Liver (tissue), 9 donors: ENCODE data around the gene GALNT10. TPM values are rescaled to one million over a fixed set of nuclear protein-coding genes. Genes with fewer than 3 reads are reported as not detected.
A peak's percentile ranks its signal among the peaks of the same experiment; 100 is the strongest.

ENCODE experiments used
- DNase-seq: peaks from one replicate; pipeline ENCODE4 v3.0.0-alpha.2; 2017; ENCODE audit warnings: low spot score
- H3K27ac ChIP-seq, 2 donors: one replicate each; pipeline ENCODE4 v1.7.0; 2013; ENCODE audit warnings: inconsistent platforms in 2 of 2, low read length in 2 of 2, control low read depth in 1 of 2, low read depth in 1 of 2, mild to moderate bottlenecking in 1 of 2
- H3K27me3 ChIP-seq, 4 donors: one replicate each; pipeline versions ENCODE4 v1.6.1 to v1.7.0; 2013; ENCODE audit warnings: low read length in 3 of 4, inconsistent platforms in 1 of 4, mild to moderate bottlenecking in 1 of 4, moderate library complexity in 1 of 4; ENCODE audit not compliant: control insufficient read depth in 4 of 4, insufficient read depth in 4 of 4
- H3K36me3 ChIP-seq, 4 donors: one replicate each; pipeline versions ENCODE4 v1.6.1 to v1.7.0; 2013; ENCODE audit warnings: low read length in 3 of 4, mild to moderate bottlenecking in 3 of 4, low read depth in 1 of 4, moderate library complexity in 1 of 4; ENCODE audit not compliant: control insufficient read depth in 4 of 4, insufficient read depth in 3 of 4
- H3K4me1 ChIP-seq, 4 donors: one replicate each; pipeline versions ENCODE4 v1.6.1 to v1.7.0; 2013; ENCODE audit warnings: low read length in 3 of 4, mild to moderate bottlenecking in 3 of 4, moderate library complexity in 1 of 4; ENCODE audit not compliant: control insufficient read depth in 4 of 4, insufficient read depth in 4 of 4
- H3K4me3 ChIP-seq, 3 donors: one replicate each; pipeline versions ENCODE4 v1.6.1 to v1.7.0; 2013; ENCODE audit warnings: low read length in 3 of 3, control low read depth in 1 of 3, low read depth in 1 of 3, mild to moderate bottlenecking in 1 of 3
- H3K9ac ChIP-seq, 2 donors: one replicate each; pipeline ENCODE4 v1.7.0; 2013; ENCODE audit warnings: low read length in 2 of 2, mild to moderate bottlenecking in 2 of 2, moderate library complexity in 2 of 2, control low read depth in 1 of 2, low read depth in 1 of 2
- H3K9me3 ChIP-seq, 4 donors: one replicate each; pipeline versions ENCODE4 v1.6.1 to v1.7.0; 2013; ENCODE audit warnings: low read length in 3 of 4; ENCODE audit not compliant: control insufficient read depth in 4 of 4
- ATF3 ChIP-seq: IDR thresholded peaks from 2 replicates; pipeline ENCODE4 v1.6.1; 2016; ENCODE audit warnings: antibody characterized with exemption
- CTCF ChIP-seq: fragments of 150-350 bp; IDR thresholded peaks from 2 replicates; pipeline ENCODE4 v1.5.1; 2017; ENCODE audit warnings: improper control_type of control experiment, low read depth, low read length; ENCODE audit not compliant: missing input control
- EGR1 ChIP-seq, 2 donors: IDR thresholded peaks; 2 replicates each; pipeline ENCODE4 v1.6.1; 2016 to 2018; ENCODE audit warnings: antibody characterized with exemption in 2 of 2, low read depth in 2 of 2
- FOXA1 ChIP-seq: IDR thresholded peaks from 2 replicates; pipeline ENCODE4 v1.6.1; 2016; ENCODE audit warnings: antibody characterized with exemption
- FOXA2 ChIP-seq: IDR thresholded peaks from 2 replicates; pipeline ENCODE4 v1.6.1; 2016; ENCODE audit warnings: antibody characterized with exemption
- GABPA ChIP-seq, 2 donors: IDR thresholded peaks in 1 of 2; conservative IDR thresholded peaks in 1 of 2; 2 replicates each; pipeline ENCODE4 v1.6.1; 2016; ENCODE audit warnings: antibody characterized with exemption in 2 of 2, mild to moderate bottlenecking in 1 of 2, moderate library complexity in 1 of 2
- HNF4A ChIP-seq, 2 donors: conservative IDR thresholded peaks; 2 replicates each; pipeline ENCODE4 v1.6.1; 2016; ENCODE audit warnings: antibody characterized with exemption in 2 of 2, mild to moderate bottlenecking in 2 of 2
- HNF4G ChIP-seq: IDR thresholded peaks from 2 replicates; pipeline ENCODE4 v1.6.1; 2016; ENCODE audit warnings: antibody characterized with exemption
- JUND ChIP-seq, 2 donors: IDR thresholded peaks; 2 replicates each; pipeline ENCODE4 v1.6.1; 2016; ENCODE audit warnings: antibody characterized with exemption in 2 of 2
- MAX ChIP-seq: IDR thresholded peaks from 2 replicates; pipeline ENCODE4 v1.6.1; 2016; ENCODE audit warnings: antibody characterized with exemption
- NR2F2 ChIP-seq: IDR thresholded peaks from 2 replicates; pipeline ENCODE4 v1.6.1; 2016; ENCODE audit warnings: antibody characterized with exemption
- RAD21 ChIP-seq, 2 donors: IDR thresholded peaks; 2 replicates each; pipeline ENCODE4 v1.6.1; 2016; ENCODE audit warnings: antibody characterized with exemption in 2 of 2, mild to moderate bottlenecking in 2 of 2
- REST ChIP-seq: IDR thresholded peaks from 2 replicates; pipeline ENCODE4 v1.6.1; 2016; ENCODE audit warnings: antibody characterized with exemption, mild to moderate bottlenecking
- RXRA ChIP-seq, 2 donors: IDR thresholded peaks; 2 replicates each; pipeline ENCODE4 v1.6.1; 2017 to 2018; ENCODE audit warnings: antibody characterized with exemption in 2 of 2, mild to moderate bottlenecking in 1 of 2
- SP1 ChIP-seq: IDR thresholded peaks from 2 replicates; pipeline ENCODE4 v1.6.1; 2018; ENCODE audit warnings: antibody characterized with exemption, mild to moderate bottlenecking
- TAF1 ChIP-seq: conservative IDR thresholded peaks from 2 replicates; pipeline ENCODE4 v1.6.1; 2016; ENCODE audit warnings: antibody characterized with exemption, mild to moderate bottlenecking
- YY1 ChIP-seq: IDR thresholded peaks from 2 replicates; pipeline ENCODE4 v1.6.1; 2016; ENCODE audit warnings: antibody characterized with exemption, mild to moderate bottlenecking
- ZBTB33 ChIP-seq: IDR thresholded peaks from 2 replicates; pipeline ENCODE4 v1.6.1; 2016; ENCODE audit warnings: antibody characterized with exemption
- WGBS: extraction: QIAGEN DNeasy Blood & Tissue Kit; methylation state at CpG from one replicate; pipeline ENCODE4 v1.1.7; 2013; 5-methylcytosine and 5-hydroxymethylcytosine counted together
- polyA plus RNA-seq, 2 donors: library from polyadenylated mRNA; stranded (reverse) in 1 of 2; unstranded in 1 of 2; fragments of 200-250 nt in 1 of 2; fragments of >200 nt in 1 of 2; fragmentation: Nextera tagmentation in 1 of 2; extraction: Ambion mirVana in 1 of 2; gene quantifications; one replicate each; pipeline versions ENCODE4 v1.2.1 to v1.2.3, GENCODE V29; 2013 to 2015
- total RNA-seq, 2 donors: library from RNA; depleted of rRNA; stranded (reverse); fragments of >200 nt; gene quantifications; one replicate each; pipeline ENCODE4 v1.2.3, GENCODE V29; 2014
- donor health status: healthy.
- donor health status: healthy.
- donor health status: healthy.
- donor health status: healthy.
- donor health status: healthy.

Gene GALNT10
- total and polyA plus RNA-seq, 4 donors: 1.1 to 17.8 (median 5.3) TPM

GRCh38 chr5:154196955-154197652 lies 6.6 kb downstream of the GALNT10 start:
- H3K4me1 ChIP-seq: no peaks in the 10 kb centered on the region
- H3K4me3 ChIP-seq: no peak overlapping the region
- H3K27me3 ChIP-seq: no peaks in the 10 kb centered on the region
- 48% methylated on average over 8 of the region's 8 CpGs for WGBS
- no peak for DNase-seq
- H3K36me3 ChIP-seq: no peaks in the 10 kb centered on the region
- no peaks in the 10 kb centered on the region for H3K9me3 ChIP-seq
- no peak overlapping the region for H3K27ac ChIP-seq
- TF ChIP-seq FOXA2 (no peak), RAD21 (IDR thresholded peaks at IDR 0.05) (peak; percentile 43 to 64)
- H3K9ac ChIP-seq: no peak overlapping the region

GRCh38 chr5:154197801-154198491 lies 7.4 kb downstream of the GALNT10 start:
- Histone ChIP-seq H3K27ac (no peak overlapping the region), H3K9ac (no peak overlapping the region), H3K27me3 (no peaks in the 10 kb centered on the region), H3K4me3 (no peak overlapping the region), H3K36me3 (no peaks in the 10 kb centered on the region), H3K4me1 (no peaks in the 10 kb centered on the region), H3K9me3 (no peaks in the 10 kb centered on the region)
- WGBS: 82% methylated on average over 8 of the region's 8 CpGs
- DNase-seq: no peak
- TF ChIP-seq GABPA (IDR thresholded peaks at IDR 0.05 in 1 of 2, conservative IDR thresholded peaks at IDR 0.05 in 1 of 2) (no peak), HNF4G (no peak), MAX (no peak), FOXA1 (no peak), CTCF (no peak), NR2F2 (no peak), RAD21 (IDR thresholded peaks at IDR 0.05) (no peak), JUND (IDR thresholded peaks at IDR 0.05) (no peak), REST (no peak), TAF1 (no peak), ATF3 (no peak), FOXA2 (no peak), EGR1 (IDR thresholded peaks at IDR 0.05; ENCODE audit: low read depth in 2 of 2) (no peak), YY1 (no peak), ZBTB33 (no peak), SP1 (no peak), RXRA (IDR thresholded peaks at IDR 0.05) (no peak), HNF4A (conservative IDR thresholded peaks at IDR 0.05) (no peak)
